IMR-90 (cell line): ENCODE data around the gene ZNF175. TPM values are rescaled to one million over a fixed set of nuclear protein-coding genes. Genes with fewer than 3 reads are reported as not detected.

Source experiments
- ATAC-seq: fragments of 200-7000 bp; cut with Tn5 transposase; 2 replicates; pipeline ENCODE4 v1.9.1; 2020; ENCODE audit warnings: low read depth, mild to moderate bottlenecking, moderate library complexity
- BruUV-seq: library from RNA; stranded (reverse); fragments of 400-500 nt; replicated peaks from 2 replicates; lab custom pipeline; 2021; lab: Mats Ljungman, UMichigan
- CTCF ChIA-PET: fragments of 300-600 bp; formaldehyde crosslinking; extraction: SDS; loops from one replicate; lab custom pipeline; 2021; ENCODE audit warnings: antibody characterized with exemption; lab: Yijun Ruan, JAX
- POLR2A ChIA-PET: fragments of 300-600 bp; sonication (Branson Sonifier 250); formaldehyde crosslinking; loops from one replicate; lab custom pipeline; 2022; ENCODE audit warnings: antibody characterized with exemption; ENCODE audit not compliant: unreplicated experiment; lab: Charles Lee
- DNase-seq: peaks from one replicate; pipeline ENCODE4 v3.0.0; 2013
- H2AFZ ChIP-seq: replicated peaks from 2 replicates; pipeline ENCODE3; 2013; ENCODE audit warnings: low read length, mild to moderate bottlenecking; ENCODE audit not compliant: poor library complexity
- H2AK5ac ChIP-seq: 2 replicates; pipeline ENCODE4 v1.6.1; 2013; ENCODE audit warnings: low read depth, low read length, inconsistent platforms
- H2AK9ac ChIP-seq: replicated peaks from 2 replicates; pipeline ENCODE3; 2013; ENCODE audit warnings: mild to moderate bottlenecking, low read depth, low read length, moderate library complexity; ENCODE audit not compliant: poor library complexity
- H2BK120ac ChIP-seq: 2 replicates; pipeline ENCODE4 v1.6.1; 2013; ENCODE audit warnings: low read depth, low read length, inconsistent platforms
- H2BK15ac ChIP-seq: 3 replicates; pipeline ENCODE4 v1.6.1; 2013; ENCODE audit warnings: low read depth, low read length, inconsistent platforms
- H2BK20ac ChIP-seq: 2 replicates; pipeline ENCODE4 v1.6.1; 2013; ENCODE audit warnings: low read depth, mild to moderate bottlenecking, inconsistent platforms, low read length, moderate library complexity
- H2BK5ac ChIP-seq: 2 replicates; pipeline ENCODE4 v1.6.1; 2013; ENCODE audit warnings: mild to moderate bottlenecking, low read depth, low read length, inconsistent platforms; ENCODE audit not compliant: poor library complexity, severe bottlenecking
- H3K14ac ChIP-seq: replicated peaks from 2 replicates; pipeline ENCODE4 v1.6.1; 2013; ENCODE audit warnings: low read depth, low read length, inconsistent platforms
- H3K18ac ChIP-seq: 2 replicates; pipeline ENCODE4 v1.6.1; 2013; ENCODE audit warnings: low read depth, low read length, control low read depth
- H3K23ac ChIP-seq: 2 replicates; pipeline ENCODE4 v1.6.1; 2013; ENCODE audit warnings: low read depth, low read length, inconsistent platforms
- H3K27ac ChIP-seq: 2 replicates; pipeline ENCODE4 v1.5.1; 2013; ENCODE audit warnings: mild to moderate bottlenecking, control low read depth, low read length; ENCODE audit not compliant: insufficient read depth
- H3K27me3 ChIP-seq: 2 replicates; pipeline ENCODE4 v1.6.1; 2013; ENCODE audit warnings: low read length; ENCODE audit not compliant: control insufficient read depth, insufficient read depth
- H3K36me3 ChIP-seq: 2 replicates; pipeline ENCODE4 v1.6.1; 2013; ENCODE audit warnings: low read length, mixed read lengths; ENCODE audit not compliant: control insufficient read depth, insufficient read depth
- H3K4ac ChIP-seq: 2 replicates; pipeline ENCODE4 v1.6.1; 2013; ENCODE audit warnings: low read depth, low read length, inconsistent platforms
- H3K4me1 ChIP-seq: 2 replicates; pipeline ENCODE4 v1.6.1; 2013; ENCODE audit warnings: low read length, mixed read lengths; ENCODE audit not compliant: control insufficient read depth, insufficient read depth
- H3K4me2 ChIP-seq: 2 replicates; pipeline ENCODE4 v1.6.1; 2013; ENCODE audit warnings: low read depth, mild to moderate bottlenecking, control low read depth, low read length, moderate library complexity
- H3K4me3 ChIP-seq: 2 replicates; pipeline ENCODE4 v1.5.1; 2013; ENCODE audit warnings: low read depth, mild to moderate bottlenecking, control low read depth, low read length, moderate library complexity; ENCODE audit not compliant: insufficient read depth
- H3K56ac ChIP-seq: 2 replicates; pipeline ENCODE4 v1.6.1; 2013; ENCODE audit warnings: low read length, inconsistent platforms; ENCODE audit not compliant: insufficient read depth; ENCODE audit errors: extremely low read depth
- H3K79me1 ChIP-seq, 2 experiments: 2 replicates each; pipeline ENCODE4 v1.6.1; 2013; ENCODE audit warnings: low read length in 2 of 2, inconsistent platforms in 1 of 2, low read depth in 1 of 2
- H3K9ac ChIP-seq: 2 replicates; pipeline ENCODE4 v1.6.1; 2013; ENCODE audit warnings: low read depth, low read length, control low read depth
- H3K9me1 ChIP-seq: 2 replicates; pipeline ENCODE4 v1.6.1; 2013; ENCODE audit warnings: low read length, inconsistent platforms; ENCODE audit not compliant: insufficient read depth
- H3K9me3 ChIP-seq: 2 replicates; pipeline ENCODE4 v1.6.1; 2013; ENCODE audit warnings: low read length; ENCODE audit not compliant: control insufficient read depth, insufficient read depth
- H4K20me1 ChIP-seq: 2 replicates; pipeline ENCODE4 v1.6.1; 2013; ENCODE audit warnings: low read length, inconsistent platforms; ENCODE audit not compliant: insufficient read depth
- H4K5ac ChIP-seq: 2 replicates; pipeline ENCODE4 v1.6.1; 2013; ENCODE audit warnings: mild to moderate bottlenecking, low read depth, low read length, control low read depth
- H4K8ac ChIP-seq, 2 experiments: 2 replicates each; pipeline ENCODE4 v1.6.1; 2013; ENCODE audit warnings: low read depth in 2 of 2, low read length in 2 of 2, control low read depth in 1 of 2, inconsistent platforms in 1 of 2
- H4K91ac ChIP-seq: 2 replicates; pipeline ENCODE4 v1.6.1; 2013; ENCODE audit warnings: low read depth, low read length, inconsistent platforms; ENCODE audit not compliant: insufficient read depth
- BHLHE40 ChIP-seq: fragments of 150-350 bp; IDR thresholded peaks from 2 replicates; pipeline ENCODE4 v1.6.1; 2016; ENCODE audit warnings: mild to moderate bottlenecking, low read depth, low read length
- CEBPB ChIP-seq: IDR thresholded peaks from 2 replicates; pipeline ENCODE4 v1.6.1; 2012; ENCODE audit warnings: low read depth, low read length, improper control_type of control experiment
- CHD1 ChIP-seq: IDR thresholded peaks from 2 replicates; pipeline ENCODE4 v1.6.1; 2012; ENCODE audit warnings: low read depth, low read length, improper control_type of control experiment
- FOS ChIP-seq: fragments of 150-350 bp; IDR thresholded peaks from 2 replicates; pipeline ENCODE4 v1.6.1; 2016; ENCODE audit warnings: low read depth, low read length
- MAFK ChIP-seq: IDR thresholded peaks from 2 replicates; pipeline ENCODE4 v1.6.1; 2012; ENCODE audit warnings: low read depth, low read length, improper control_type of control experiment
- MAZ ChIP-seq: IDR thresholded peaks from 2 replicates; pipeline ENCODE4 v1.6.1; 2012; ENCODE audit warnings: low read depth, mild to moderate bottlenecking, low read length, improper control_type of control experiment, moderate library complexity, borderline replicate concordance
- MXI1 ChIP-seq: IDR thresholded peaks from 2 replicates; pipeline ENCODE4 v1.6.1; 2012; ENCODE audit warnings: low read depth, mild to moderate bottlenecking, low read length, moderate library complexity, borderline replicate concordance
- NFE2L2 ChIP-seq: fragments of 150-350 bp; IDR thresholded peaks from 2 replicates; pipeline ENCODE4 v1.6.1; 2016; ENCODE audit warnings: low read depth, mild to moderate bottlenecking, low read length
- POLR2A ChIP-seq: IDR thresholded peaks from 2 replicates; pipeline ENCODE4 v1.6.1; 2012; ENCODE audit warnings: mild to moderate bottlenecking, low read depth, low read length
- RAD21 ChIP-seq: IDR thresholded peaks from 2 replicates; pipeline ENCODE4 v1.6.1; 2012; ENCODE audit warnings: low read length, improper control_type of control experiment
- RCOR1 ChIP-seq: IDR thresholded peaks from 2 replicates; pipeline ENCODE4 v1.6.1; 2012; ENCODE audit warnings: mild to moderate bottlenecking, low read length, improper control_type of control experiment; ENCODE audit not compliant: insufficient replicate concordance
- RFX5 ChIP-seq: IDR thresholded peaks from 2 replicates; pipeline ENCODE4 v1.8.0; 2012; ENCODE audit warnings: low read depth, mild to moderate bottlenecking, low read length, moderate library complexity
- SMC3 ChIP-seq: fragments of 150-350 bp; IDR thresholded peaks from 2 replicates; pipeline ENCODE4 v1.6.1; 2016; ENCODE audit warnings: low read depth, mild to moderate bottlenecking, antibody characterized with exemption, low read length, moderate library complexity
- USF2 ChIP-seq: fragments of 150-350 bp; IDR thresholded peaks from 2 replicates; pipeline ENCODE4 v1.6.1; 2017; ENCODE audit warnings: mild to moderate bottlenecking, antibody characterized with exemption, low read length, low read depth
- WGBS, 2 experiments: methylation state at CpG; one replicate each; pipeline versions ENCODE4 v1.1.5 to v1.1.7; 2013; ENCODE audit warnings: missing lambda C conversion rate in 2 of 2; ENCODE audit not compliant: insufficient read length in 1 of 2; ENCODE audit errors: extremely low coverage in 2 of 2; 5-methylcytosine and 5-hydroxymethylcytosine counted together
- dilution Hi-C: fragments of 300-500 bp; cut with HindIII; formaldehyde crosslinking; loops from one replicate; pipeline ENCODE4 v1.14.3; 2018; ENCODE audit warnings: low sequenced_read_pairs; ENCODE audit not compliant: unreplicated experiment
- in situ Hi-C: fragments of 300-500 bp; cut with MboI; formaldehyde crosslinking; loops from 3 replicates; pipeline ENCODE4 v1.14.3; 2019; ENCODE audit warnings: low sequenced_read_pairs, inconsistent platforms, mixed read lengths
- intact Hi-C: fragments of 100-400 bp; cut with micrococcal nuclease; formaldehyde crosslinking; loops from 2 replicates; pipeline ENCODE4 v1.10.0; 2022
- polyA plus RNA-seq, 3 experiments: library from polyadenylated mRNA; depleted of rRNA; stranded (reverse); fragments of >200 nt; gene quantifications; 2 replicates each; pipeline ENCODE4 v1.2.3, GENCODE V29; 2012; ENCODE audit warnings: low replicate concordance in 1 of 3
- total RNA-seq: library from RNA; depleted of rRNA; stranded (reverse); fragments of >200 nt; gene quantifications from 2 replicates; pipeline ENCODE4 v1.2.3, GENCODE V29; 2012
- TF ChIP-seq, protein P1 (sequence below): fragments of 150-350 bp; IDR thresholded peaks from 2 replicates; pipeline ENCODE4 v1.6.1; 2016; ENCODE audit warnings: low read depth, mild to moderate bottlenecking, low read length, moderate library complexity, borderline replicate concordance
- TF ChIP-seq, protein P2 (sequence below): conservative IDR thresholded peaks from 2 replicates; pipeline ENCODE4 v1.5.1; 2012; ENCODE audit warnings: mild to moderate bottlenecking, low read depth, low read length, improper control_type of control experiment

Gene ZNF175
- total and polyA plus RNA-seq, 2 of the 4 experiments (the other 2 are of a cell fraction): 3.6 to 8.4 TPM

GRCh38 chr19:51590441-51590840 is 19.4 kb downstream of the ZNF175 start:
- Histone ChIP-seq H2AK9ac (no peak overlapping the region), H4K8ac (no peak overlapping the region), H3K4me1 (peaks cover 3% of the 10 kb centered on the region; the same call in 1 of the 2 replicates), H2BK20ac (no peak overlapping the region), H3K9ac (no peak overlapping the region), H4K20me1 (no peaks in the 10 kb centered on the region), H3K36me3 (peaks cover 18% of the 10 kb centered on the region), H3K4me2 (no peak overlapping the region), H3K4me3 (no peak overlapping the region), H2BK120ac (no peak overlapping the region), H3K56ac (no peak overlapping the region), H2AK5ac (no peak overlapping the region), H2BK5ac (no peak overlapping the region), H3K9me3 (peaks cover 21% of the 10 kb centered on the region), H3K18ac (no peak overlapping the region), H4K5ac (no peak overlapping the region), H3K4ac (no peak overlapping the region), H3K9me1 (peaks cover 6% of the 10 kb centered on the region), H3K27ac (no peak overlapping the region), H2AFZ (no peak overlapping the region), H2BK15ac (no peak overlapping the region), H3K79me1 (peaks cover 0 to 4% of the 10 kb centered on the region in 2 experiments; a peak in 2 of 4 replicates), H3K23ac (no peak overlapping the region), H3K27me3 (no peaks in the 10 kb centered on the region), H3K14ac (no peak overlapping the region), H4K91ac (no peak overlapping the region)
- WGBS, 2 experiments: no CpG with 5 or more reads among the region's 3 CpGs
- ChIA-PET POLR2A (no interaction called here), CTCF (no interaction called here)
- in situ Hi-C loops: no loop called here
- DNase-seq (no peak), ATAC-seq (no peak)
- TF ChIP-seq RCOR1 (no peak), CEBPB (no peak), MAZ (no peak), FOS (no peak), MAFK (no peak), NFE2L2 (no peak), RFX5 (no peak), USF2 (no peak), BHLHE40 (no peak), SMC3 (no peak), MXI1 (no peak), POLR2A (no peak), CHD1 (no peak), RAD21 (no peak)
- TF ChIP-seq, protein P1, sequence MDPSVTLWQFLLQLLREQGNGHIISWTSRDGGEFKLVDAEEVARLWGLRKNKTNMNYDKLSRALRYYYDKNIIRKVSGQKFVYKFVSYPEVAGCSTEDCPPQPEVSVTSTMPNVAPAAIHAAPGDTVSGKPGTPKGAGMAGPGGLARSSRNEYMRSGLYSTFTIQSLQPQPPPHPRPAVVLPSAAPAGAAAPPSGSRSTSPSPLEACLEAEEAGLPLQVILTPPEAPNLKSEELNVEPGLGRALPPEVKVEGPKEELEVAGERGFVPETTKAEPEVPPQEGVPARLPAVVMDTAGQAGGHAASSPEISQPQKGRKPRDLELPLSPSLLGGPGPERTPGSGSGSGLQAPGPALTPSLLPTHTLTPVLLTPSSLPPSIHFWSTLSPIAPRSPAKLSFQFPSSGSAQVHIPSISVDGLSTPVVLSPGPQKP: no peak
- TF ChIP-seq, protein P2, sequence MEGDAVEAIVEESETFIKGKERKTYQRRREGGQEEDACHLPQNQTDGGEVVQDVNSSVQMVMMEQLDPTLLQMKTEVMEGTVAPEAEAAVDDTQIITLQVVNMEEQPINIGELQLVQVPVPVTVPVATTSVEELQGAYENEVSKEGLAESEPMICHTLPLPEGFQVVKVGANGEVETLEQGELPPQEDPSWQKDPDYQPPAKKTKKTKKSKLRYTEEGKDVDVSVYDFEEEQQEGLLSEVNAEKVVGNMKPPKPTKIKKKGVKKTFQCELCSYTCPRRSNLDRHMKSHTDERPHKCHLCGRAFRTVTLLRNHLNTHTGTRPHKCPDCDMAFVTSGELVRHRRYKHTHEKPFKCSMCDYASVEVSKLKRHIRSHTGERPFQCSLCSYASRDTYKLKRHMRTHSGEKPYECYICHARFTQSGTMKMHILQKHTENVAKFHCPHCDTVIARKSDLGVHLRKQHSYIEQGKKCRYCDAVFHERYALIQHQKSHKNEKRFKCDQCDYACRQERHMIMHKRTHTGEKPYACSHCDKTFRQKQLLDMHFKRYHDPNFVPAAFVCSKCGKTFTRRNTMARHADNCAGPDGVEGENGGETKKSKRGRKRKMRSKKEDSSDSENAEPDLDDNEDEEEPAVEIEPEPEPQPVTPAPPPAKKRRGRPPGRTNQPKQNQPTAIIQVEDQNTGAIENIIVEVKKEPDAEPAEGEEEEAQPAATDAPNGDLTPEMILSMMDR: no peak
- intact Hi-C loops: loop anchor here (5.0 kb wide), 1 partner anchor 483 kb away; the partner anchor contains the start of gene CTU1
- no TSS peak for BruUV-seq
- dilution Hi-C loops: no loop called here
